HG02981 (cell line): ENCODE results near the gene ARL14.

Experiments used
- ATAC-seq: cut with Tn5 transposase; IDR thresholded peaks from one replicate; pipeline ENCODE4 v1.9.1; 2021; ENCODE audit warnings: mild to moderate bottlenecking, moderate library complexity; ENCODE audit not compliant: unreplicated experiment

ARL14 gene

GRCh38 chr3:160719710-160720109 lies 42.8 kb downstream of the ARL14 start:
- ATAC-seq = no peak

DNA sequence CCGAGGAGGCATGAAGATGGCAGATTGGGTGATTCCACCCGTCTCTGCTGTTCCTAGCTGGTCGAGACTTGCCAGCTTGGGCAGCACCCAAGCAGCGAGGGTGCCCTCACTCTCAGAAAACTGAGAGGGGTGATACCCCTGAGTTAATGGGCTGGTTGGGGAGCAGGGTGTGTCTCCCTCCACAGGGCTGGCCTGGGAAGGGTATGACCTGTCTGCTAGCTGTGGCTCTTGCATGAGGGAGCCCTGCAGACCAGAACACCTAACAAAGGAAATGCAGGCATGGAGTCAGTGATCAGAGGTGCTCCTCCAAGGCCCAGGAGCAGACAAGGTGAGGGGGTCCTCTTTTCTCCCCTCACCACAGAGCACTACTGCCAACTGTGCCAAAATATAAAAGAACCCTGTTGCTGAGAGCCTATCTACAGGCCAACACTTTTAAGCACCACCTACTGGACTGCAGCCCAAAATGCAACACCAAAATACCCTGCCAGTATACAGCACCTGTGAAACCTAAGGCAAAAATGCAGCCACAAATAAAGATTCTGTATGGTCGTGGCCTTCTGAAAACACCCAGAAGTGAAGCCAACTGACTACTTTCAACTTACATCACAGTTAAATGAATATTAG lies 43.3 kb downstream of the ARL14 start:
- no peak for ATAC-seq

- no peak for ATAC-seq
These were observed 45.4 kb downstream of the ARL14 start for GRCh38 chr3:160722331-160722730.

- ATAC-seq = no peak
These were observed 48.4 kb downstream of the ARL14 start for GRCh38 chr3:160725338-160725737.
